H1 (cell line): ENCODE measurements around the gene EXD3. TPM values are rescaled to one million over a fixed set of nuclear protein-coding genes. Genes with fewer than 3 reads are reported as not detected.

Experiments
- CTCF ChIA-PET: fragments of 300-600 bp; sonication (Branson Sonifier 250); formaldehyde crosslinking; loops from one replicate; lab custom pipeline; 2021; ENCODE audit not compliant: partially characterized antibody; lab: Charles Lee
- POLR2A ChIA-PET: fragments of 300-600 bp; sonication (Branson Sonifier 250); formaldehyde crosslinking; loops from one replicate; lab custom pipeline; 2021; ENCODE audit warnings: inconsistent platforms; ENCODE audit not compliant: partially characterized antibody; lab: Charles Lee
- DNase-seq, 2 experiments: peaks; one replicate each; pipeline versions ENCODE4 v3.0.0 to v3.0.0-alpha.2; 2010 to 2022; ENCODE audit warnings: low spot score in 2 of 2, low read depth in 1 of 2, mixed read lengths in 1 of 2
- FAIRE-seq: peaks from 2 replicates; lab custom pipeline; 2011; peaks lifted over from hg19 to GRCh38; lab: Jason Lieb, UNC
- H2AFZ ChIP-seq: 2 replicates; pipeline ENCODE4 v1.8.1; 2012; ENCODE audit warnings: low read length, inconsistent platforms
- H2AK5ac ChIP-seq: 2 replicates; pipeline ENCODE4 v1.6.1; 2013; ENCODE audit warnings: low read depth, low read length
- H2BK120ac ChIP-seq: replicated peaks from 2 replicates; pipeline ENCODE3; 2013; ENCODE audit warnings: low read depth, low read length, inconsistent platforms
- H2BK12ac ChIP-seq: 2 replicates; pipeline ENCODE4 v1.6.1; 2013; ENCODE audit warnings: low read depth, low read length
- H2BK15ac ChIP-seq: 2 replicates; pipeline ENCODE4 v1.6.1; 2013; ENCODE audit warnings: low read length
- H2BK20ac ChIP-seq: 2 replicates; pipeline ENCODE4 v1.6.1; 2013; ENCODE audit warnings: low read length
- H2BK5ac ChIP-seq: 2 replicates; pipeline ENCODE4 v1.6.1; 2013; ENCODE audit warnings: low read depth, low read length
- H3K14ac ChIP-seq: 2 replicates; pipeline ENCODE4 v1.6.1; 2013; ENCODE audit warnings: inconsistent platforms; ENCODE audit not compliant: insufficient read length
- H3K18ac ChIP-seq: 2 replicates; pipeline ENCODE4 v1.6.1; 2013; ENCODE audit warnings: low read length; ENCODE audit errors: extremely low read depth
- H3K23ac ChIP-seq: 2 replicates; pipeline ENCODE4 v1.6.1; 2013; ENCODE audit warnings: inconsistent platforms; ENCODE audit not compliant: insufficient read length
- H3K23me2 ChIP-seq: 2 replicates; pipeline ENCODE4 v1.6.1; 2013; ENCODE audit warnings: low read depth, low read length
- H3K27ac ChIP-seq: 2 replicates; pipeline ENCODE4 v1.6.1; 2011; ENCODE audit warnings: low read depth, low read length, inconsistent platforms
- H3K27me3 ChIP-seq, 4 experiments: replicated peaks in 1 of 4; 1 replicate in 1 of 4; 2 replicates in 3 of 4; pipeline versions ENCODE4 v1.6.1 to v1.8.1; 2011 to 2013; ENCODE audit warnings: low read length in 3 of 4, mild to moderate bottlenecking in 3 of 4, inconsistent platforms in 2 of 4, mixed read lengths in 2 of 4, moderate library complexity in 1 of 4; ENCODE audit not compliant: control insufficient read depth in 3 of 4, insufficient read depth in 3 of 4; ENCODE audit errors: extremely low read depth in 1 of 4
- H3K36me3 ChIP-seq, 4 experiments: 2 replicates each; pipeline versions ENCODE4 v1.6.1 to v1.8.1; 2011 to 2013; ENCODE audit warnings: mild to moderate bottlenecking in 4 of 4, low read length in 3 of 4, moderate library complexity in 2 of 4, control low read depth in 1 of 4, inconsistent platforms in 1 of 4; ENCODE audit not compliant: insufficient read depth in 4 of 4, control insufficient read depth in 2 of 4
- H3K4ac ChIP-seq: replicated peaks from 2 replicates; pipeline ENCODE3; 2013; ENCODE audit warnings: low read length, low read depth, mixed read lengths, inconsistent platforms; ENCODE audit not compliant: insufficient read length
- H3K4me1 ChIP-seq, 4 experiments: replicated peaks in 1 of 4; 1 replicate in 1 of 4; 2 replicates in 3 of 4; pipeline versions ENCODE4 v1.6.1 to v1.8.1; 2011 to 2013; ENCODE audit warnings: low read length in 3 of 4, inconsistent platforms in 2 of 4, mixed read lengths in 1 of 4; ENCODE audit not compliant: insufficient read depth in 4 of 4, control insufficient read depth in 3 of 4
- H3K4me2 ChIP-seq, 2 experiments: 2 replicates each; pipeline versions ENCODE4 v1.6.1 to v1.8.1; 2011 to 2013; ENCODE audit warnings: low read depth in 2 of 2, low read length in 2 of 2, control low read depth in 1 of 2, inconsistent platforms in 1 of 2, mild to moderate bottlenecking in 1 of 2; ENCODE audit not compliant: insufficient read depth in 1 of 2
- H3K4me3 ChIP-seq, 4 experiments: fragments of 200-600, 300-600 bp in 1 of 4; sonication (generic), shearing (Covaris generic), sonication (Bioruptor Twin) in 1 of 4; 2 replicates each; pipeline versions ENCODE4 v1.5.1 to v1.8.1; 2011 to 2016; ENCODE audit warnings: low read length in 4 of 4, low read depth in 3 of 4, control low read depth in 2 of 4, inconsistent platforms in 2 of 4, mild to moderate bottlenecking in 2 of 4, mixed read lengths in 1 of 4, moderate library complexity in 1 of 4; ENCODE audit not compliant: insufficient read depth in 2 of 4; ENCODE audit errors: extremely low read depth in 1 of 4
- H3K56ac ChIP-seq: replicated peaks from 2 replicates; pipeline ENCODE3; 2013; ENCODE audit warnings: low read depth, mild to moderate bottlenecking, mixed read lengths, low read length, inconsistent platforms; ENCODE audit not compliant: insufficient read length
- H3K79me1 ChIP-seq: 2 replicates; pipeline ENCODE4 v1.6.1; 2013; ENCODE audit warnings: low read depth, low read length, control low read depth
- H3K79me2 ChIP-seq, 2 experiments: 2 replicates each; pipeline versions ENCODE4 v1.6.1 to v1.8.1; 2012 to 2013; ENCODE audit warnings: low read length in 2 of 2, mild to moderate bottlenecking in 2 of 2, inconsistent platforms in 1 of 2; ENCODE audit not compliant: insufficient read depth in 2 of 2, control insufficient read depth in 1 of 2
- H3K9ac ChIP-seq, 4 experiments: replicated peaks in 1 of 4; 1 replicate in 1 of 4; 2 replicates in 3 of 4; pipeline versions ENCODE4 v1.6.1 to v1.8.1; 2011 to 2013; ENCODE audit warnings: low read depth in 3 of 4, low read length in 3 of 4, control low read depth in 2 of 4, mild to moderate bottlenecking in 2 of 4, moderate library complexity in 2 of 4, inconsistent platforms in 1 of 4; ENCODE audit errors: extremely low read depth in 1 of 4
- H3K9me3 ChIP-seq, 2 experiments: 2 replicates each; pipeline versions ENCODE4 v1.6.1 to v1.8.1; 2012 to 2013; ENCODE audit warnings: mild to moderate bottlenecking in 2 of 2, moderate library complexity in 2 of 2, control low read depth in 1 of 2, inconsistent platforms in 1 of 2, low read depth in 1 of 2, low read length in 1 of 2, mixed read lengths in 1 of 2; ENCODE audit not compliant: insufficient read depth in 2 of 2
- H4K20me1 ChIP-seq, 2 experiments: replicated peaks in 1 of 2; 2 replicates each; pipeline versions ENCODE3 to v1.8.1; 2011 to 2013; ENCODE audit warnings: inconsistent platforms in 2 of 2, low read length in 2 of 2, mild to moderate bottlenecking in 1 of 2; ENCODE audit not compliant: insufficient read depth in 2 of 2, control insufficient read depth in 1 of 2
- H4K5ac ChIP-seq: 2 replicates; pipeline ENCODE4 v1.6.1; 2013; ENCODE audit warnings: low read length, low read depth, mixed read lengths, inconsistent platforms; ENCODE audit not compliant: insufficient read length
- H4K8ac ChIP-seq: 2 replicates; pipeline ENCODE4 v1.8.0; 2013; ENCODE audit warnings: mild to moderate bottlenecking, moderate library complexity, low read length, inconsistent platforms; ENCODE audit not compliant: insufficient read depth; ENCODE audit errors: extremely low read depth
- H4K91ac ChIP-seq: replicated peaks from 2 replicates; pipeline ENCODE3; 2013; ENCODE audit warnings: low read length, mixed read lengths, inconsistent platforms; ENCODE audit not compliant: insufficient read length
- BCL11A ChIP-seq, 2 experiments: IDR thresholded peaks; one replicate each; pipeline ENCODE4 v1.6.1; 2011; ENCODE audit warnings: low read depth in 2 of 2, low read length in 2 of 2, mild to moderate bottlenecking in 2 of 2
- EGR1 ChIP-seq: IDR thresholded peaks from 2 replicates; pipeline ENCODE4 v1.6.1; 2011; ENCODE audit warnings: low read depth, low read length, borderline replicate concordance
- HDAC6 ChIP-seq: IDR thresholded peaks from one replicate; pipeline ENCODE4 v1.7.1; 2012; ENCODE audit warnings: low read depth, mild to moderate bottlenecking, inconsistent platforms, low read length, moderate library complexity
- KDM4A ChIP-seq: IDR thresholded peaks from one replicate; pipeline ENCODE4 v1.7.1; 2012; ENCODE audit warnings: low read depth, mild to moderate bottlenecking, moderate library complexity, low read length, inconsistent platforms; ENCODE audit not compliant: severe bottlenecking
- PHF8 ChIP-seq: fragments of 200-600 bp; sonication (generic); conservative IDR thresholded peaks from 2 replicates; pipeline ENCODE4 v1.7.1; 2012; ENCODE audit warnings: low read depth, mild to moderate bottlenecking, inconsistent platforms, low read length, moderate library complexity
- RFX5 ChIP-seq: IDR thresholded peaks from 2 replicates; pipeline ENCODE4 v1.6.1; 2011; ENCODE audit warnings: low read depth, low read length, improper control_type of control experiment, borderline replicate concordance
- SIRT6 ChIP-seq: IDR thresholded peaks from one replicate; pipeline ENCODE4 v1.7.1; 2012; ENCODE audit warnings: low read length, inconsistent platforms
- SIX5 ChIP-seq: IDR thresholded peaks from 2 replicates; pipeline ENCODE4 v1.6.1; 2011; ENCODE audit warnings: mild to moderate bottlenecking, low read depth, low read length
- SP1 ChIP-seq: IDR thresholded peaks from 2 replicates; pipeline ENCODE4 v1.6.1; 2011; ENCODE audit warnings: low read depth, low read length
- WGBS, 2 experiments: shearing (Covaris generic) in 1 of 2; methylation state at CpG; one replicate each; pipeline versions ENCODE4 v1.1.6 to v1.1.7; 2013 to 2015; ENCODE audit warnings: low lambda C conversion rate in 2 of 2, mixed read lengths in 2 of 2, inconsistent platforms in 1 of 2, low coverage in 1 of 2, missing lambda C conversion rate in 1 of 2; ENCODE audit not compliant: insufficient replicate concordance in 2 of 2, insufficient coverage in 1 of 2, insufficient read length in 1 of 2; ENCODE audit errors: extremely low coverage in 1 of 2, missing lambda C conversion rate in 1 of 2; 5-methylcytosine and 5-hydroxymethylcytosine counted together
- polyA plus RNA-seq, 7 experiments: library from polyadenylated mRNA; depleted of rRNA in 3 of 7; stranded (reverse) in 5 of 7; unstranded in 2 of 7; fragments of >200 nt in 5 of 7; fragments of 200-250 nt in 2 of 7; gene quantifications; 1 replicate in 5 of 7; 2 replicates in 1 of 7; 4 replicates in 1 of 7; pipeline versions ENCODE4 v1.2.1 to v1.2.3, GENCODE V29; 2011 to 2013; ENCODE audit warnings: missing spikeins in 2 of 7, mixed read lengths in 2 of 7
- total RNA-seq: library from RNA; stranded (reverse); fragmentation: NEBNext Ultra II Directional; extraction: Animal tissue kit (Norgen Biotek cat#: 25700); gene quantifications from 2 replicates; pipeline ENCODE4 v1.2.1, GENCODE V29; 2021
- TF ChIP-seq, protein P1 (sequence below): IDR thresholded peaks from 2 replicates; pipeline ENCODE4 v1.6.1; 2012; ENCODE audit warnings: inconsistent platforms

EXD3 gene
- total and polyA plus RNA-seq, 2 of the 8 experiments (the other 6 are each of a cell fraction or from before 2014, with no cell fraction given) = 7.2 to 9.4 TPM

DNA sequence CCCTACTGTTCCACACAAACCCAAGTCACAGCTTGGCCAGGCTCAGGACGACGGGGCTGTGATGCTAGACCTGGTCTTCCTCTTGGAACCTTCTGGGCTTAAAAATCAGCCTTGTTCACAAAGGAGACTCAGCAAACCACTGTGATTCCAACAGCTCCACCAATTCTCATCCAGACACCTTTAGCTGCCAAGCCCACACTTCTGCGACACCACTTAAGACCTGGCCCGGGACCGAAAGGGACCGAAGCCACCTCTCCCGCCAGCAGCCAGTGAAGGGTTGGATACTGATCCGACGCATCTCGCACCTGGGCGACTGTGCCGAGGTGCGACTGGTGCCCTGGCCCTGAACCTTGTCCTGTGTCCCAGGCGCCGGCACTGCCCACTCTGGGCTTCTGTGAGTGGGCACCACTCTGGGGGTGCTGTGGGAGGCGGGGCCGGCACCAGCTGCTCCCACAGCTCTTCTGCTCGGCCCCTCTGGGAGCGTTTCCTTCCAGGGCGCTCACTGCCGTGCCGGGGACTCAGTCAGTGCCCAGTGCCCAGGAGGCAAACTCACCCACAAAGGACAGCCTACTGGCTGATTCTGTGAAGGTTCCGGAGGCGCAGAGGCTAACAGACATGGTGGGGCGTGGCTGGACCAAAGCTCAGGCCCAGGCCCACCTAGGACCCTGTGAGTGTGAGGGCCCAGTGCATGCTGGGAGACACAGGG lies 50.9 kb downstream of the EXD3 start:
- no peak overlapping the region for H3K27ac ChIP-seq
- 93% methylated on average over 25 of the region's 25 CpGs; no CpG with 5 or more reads in 1 of the 2 experiments for WGBS, 2 experiments
- no peak overlapping the region for H2BK20ac ChIP-seq
- no peak overlapping the region for H4K5ac ChIP-seq
- ChIA-PET CTCF (interaction anchor here (0.6 to 3.1 kb wide), 4 partner anchors 11 to 487 kb away, joined by 3 to 9 read pairs (median 4); no protein-coding TSS in a partner anchor), POLR2A (interaction anchor here (0.6 to 1.7 kb wide), 5 partner anchors 11 to 95 kb away, joined by 3 to 5 read pairs (median 4); partner anchors contain the start of genes EXD3, NOXA1 and TOR4A)
- H2AK5ac ChIP-seq = no peak overlapping the region
- H2BK15ac ChIP-seq = no peak overlapping the region
- H3K4me2 ChIP-seq = no peak overlapping the region
- no peak overlapping the region for H3K14ac ChIP-seq
- no peaks in the 10 kb centered on the region; a peak in 2 of 7 replicates for H3K4me1 ChIP-seq
- H3K23me2 ChIP-seq = no peaks in the 10 kb centered on the region
- no peak overlapping the region for H2BK12ac ChIP-seq
- H3K9me3 ChIP-seq = no peaks in the 10 kb centered on the region
- H3K4me3 ChIP-seq = no peak overlapping the region
- H4K8ac ChIP-seq = no peak overlapping the region
- H3K23ac ChIP-seq = no peak overlapping the region
- no peaks in the 10 kb centered on the region for H3K36me3 ChIP-seq
- H3K79me1 ChIP-seq = no peaks in the 10 kb centered on the region
- peak in 1 of 2 experiments; percentile 33 for DNase-seq
- H2BK120ac ChIP-seq = no peak overlapping the region
- no peaks in the 10 kb centered on the region for H3K79me2 ChIP-seq
- no peak for FAIRE-seq
- H4K91ac ChIP-seq = no peak overlapping the region
- H3K9ac ChIP-seq = no peak overlapping the region
- H3K56ac ChIP-seq = no peak overlapping the region
- TF ChIP-seq RFX5 = no peak
- TF ChIP-seq SP1 = no peak
- TF ChIP-seq SIRT6 = no peak
- no peak for TF ChIP-seq EGR1
- TF ChIP-seq BCL11A (IDR thresholded peaks at IDR 0.05; ENCODE audit: low read depth in 2 of 2, low read length in 2 of 2) = no peak
- TF ChIP-seq SIX5 = no peak
- TF ChIP-seq KDM4A = no peak
- no peak for TF ChIP-seq PHF8
- TF ChIP-seq HDAC6 = no peak
- TF ChIP-seq, protein P1, sequence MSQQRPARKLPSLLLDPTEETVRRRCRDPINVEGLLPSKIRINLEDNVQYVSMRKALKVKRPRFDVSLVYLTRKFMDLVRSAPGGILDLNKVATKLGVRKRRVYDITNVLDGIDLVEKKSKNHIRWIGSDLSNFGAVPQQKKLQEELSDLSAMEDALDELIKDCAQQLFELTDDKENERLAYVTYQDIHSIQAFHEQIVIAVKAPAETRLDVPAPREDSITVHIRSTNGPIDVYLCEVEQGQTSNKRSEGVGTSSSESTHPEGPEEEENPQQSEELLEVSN = no peak
- H2BK5ac ChIP-seq = no peak overlapping the region
- peaks cover 0 to 1% of the 10 kb centered on the region in 2 experiments for H4K20me1 ChIP-seq
- H3K4ac ChIP-seq = no peak overlapping the region
- no peak overlapping the region for H3K18ac ChIP-seq
- H3K27me3 ChIP-seq = 0 out of 7 replicates have a peak, but pooled peaks cover 0 to 2% (median 0%) of the 10 kb centered on the region in 4 experiments
- no peak overlapping the region for H2AFZ ChIP-seq
